ENCODE data around the gene ABLIM1. TPM values are rescaled to one million over a fixed set of nuclear protein-coding genes. Genes with fewer than 3 reads are reported as not detected.

Gene ABLIM1
- total RNA-seq, 4 donors from 2014 or later: 185 to 345 (median 304) TPM

- peak overlapping the region in 1 of 4 donors; percentile 29 for H3K27ac ChIP-seq
- intact Hi-C loops (cut with DNase I): no loop called here
- H3K36me3 ChIP-seq: no peaks in the 10 kb centered on the region
- H3K9me3 ChIP-seq: no peaks in the 10 kb centered on the region
- H3K27me3 ChIP-seq: no peaks in the 10 kb centered on the region
- H3K4me1 ChIP-seq: peaks cover 0 to 16% (median 0%) of the 10 kb centered on the region in 3 donors
- no peak overlapping the region for H3K4me3 ChIP-seq
- TF ChIP-seq CTCF (IDR thresholded peaks at IDR 0.05) (no peak), POLR2A (IDR thresholded peaks at IDR 0.05) (no peak)
- WGBS, 2 donors: 59 to 65% methylated on average over 4 of the region's 4 CpGs
- no peak for DNase-seq
These were observed 6.1 kb upstream of the ABLIM1 start for GRCh38 chr10:114664127-114664526.

GRCh38 chr10:114663626-114664025 is 5.6 kb upstream of the ABLIM1 start:
- Histone ChIP-seq H3K9me3 (no peaks in the 10 kb centered on the region), H3K27ac (peak overlapping the region in 2 of 4 donors; percentile 17 to 29), H3K36me3 (no peaks in the 10 kb centered on the region), H3K4me3 (no peak overlapping the region), H3K27me3 (no peaks in the 10 kb centered on the region), H3K4me1 (peaks cover 0 to 16% (median 0%) of the 10 kb centered on the region in 3 donors)
- intact Hi-C loops (cut with DNase I): no loop called here
- DNase-seq: no peak
- no peak for TF ChIP-seq CTCF (IDR thresholded peaks at IDR 0.05)
- TF ChIP-seq POLR2A (IDR thresholded peaks at IDR 0.05): no peak
- WGBS, 2 donors: 57 to 67% methylated on average over 8 of the region's 8 CpGs

GRCh38 chr10:114662646-114663217 is 4.7 kb upstream of the ABLIM1 start:
- TF ChIP-seq CTCF (IDR thresholded peaks at IDR 0.05): no peak
- TF ChIP-seq POLR2A (IDR thresholded peaks at IDR 0.05): no peak
- Histone ChIP-seq H3K4me1 (peaks cover 0 to 16% (median 0%) of the 10 kb centered on the region in 3 donors), H3K27me3 (no peaks in the 10 kb centered on the region), H3K27ac (no peak overlapping the region), H3K36me3 (no peaks in the 10 kb centered on the region), H3K4me3 (no peak overlapping the region), H3K9me3 (no peaks in the 10 kb centered on the region)
- DNase-seq: no peak
- intact Hi-C loops (cut with DNase I): no loop called here
- 90 to 91% methylated on average over 4 to 5 of the region's 5 CpGs for WGBS, 2 donors

- intact Hi-C loops (cut with DNase I): no loop called here
- Histone ChIP-seq H3K27me3 (no peaks in the 10 kb centered on the region), H3K9me3 (no peaks in the 10 kb centered on the region), H3K36me3 (no peaks in the 10 kb centered on the region), H3K4me1 (peaks cover 0 to 16% (median 0%) of the 10 kb centered on the region in 3 donors), H3K4me3 (no peak overlapping the region), H3K27ac (no peak overlapping the region)
- no peak for TF ChIP-seq CTCF (IDR thresholded peaks at IDR 0.05)
- no peak for TF ChIP-seq POLR2A (IDR thresholded peaks at IDR 0.05)
- 84 to 87% methylated on average over 3 of the region's 3 CpGs for WGBS, 2 donors
- DNase-seq: no peak
These were observed 3.3 kb upstream of the ABLIM1 start for GRCh38 chr10:114661212-114661880.

GRCh38 chr10:114655671-114656070 is 2.4 kb downstream of the ABLIM1 start:
- Histone ChIP-seq H3K27me3 (no peaks in the 10 kb centered on the region), H3K4me3 (no peak overlapping the region), H3K36me3 (no peaks in the 10 kb centered on the region), H3K27ac (no peak overlapping the region), H3K9me3 (no peaks in the 10 kb centered on the region), H3K4me1 (peaks cover 0 to 6% (median 0%) of the 10 kb centered on the region in 3 donors)
- 88 to 97% methylated on average over 5 to 7 of the region's 7 CpGs for WGBS, 2 donors
- TF ChIP-seq CTCF (IDR thresholded peaks at IDR 0.05) (no peak), POLR2A (IDR thresholded peaks at IDR 0.05) (no peak)
- no peak for DNase-seq
- intact Hi-C loops (cut with DNase I): no loop called here
